ENCODE measurements around the gene FA2H.
"Not testable (repeated sequence)": the region's sequence is repeated elsewhere in the genome, so short reads cannot be mapped to it uniquely, and the experiment has no call there.

Gene FA2H

GRCh38 chr16:74769586-74770190 lies 4.9 kb downstream of the FA2H start:
- DNase-seq, result no peak

GRCh38 chr16:74768239-74768638 lies 6.4 kb downstream of the FA2H start:
- DNase-seq, result no peak

- no peak for DNase-seq
Observed at GRCh38 chr16:74767749-74768148, 6.9 kb downstream of the FA2H start.

- no peak for DNase-seq
Observed at GRCh38 chr16:74766729-74767128, 7.9 kb downstream of the FA2H start.

- not testable (repeated sequence) for DNase-seq
Observed at GRCh38 chr16:74764184-74764583, 10.4 kb downstream of the FA2H start.

GRCh38 chr16:74761665-74762064 lies 13.0 kb downstream of the FA2H start:
- no peak for DNase-seq

- DNase-seq, result no peak
Observed at GRCh38 chr16:74760007-74760767, 14.4 kb downstream of the FA2H start.

GRCh38 chr16:74759564-74759963 lies 15.1 kb downstream of the FA2H start:
- no peak for DNase-seq

- no peak for DNase-seq
Observed at GRCh38 chr16:74758801-74759200, 15.8 kb downstream of the FA2H start.

GRCh38 chr16:74757349-74757748 lies 17.3 kb downstream of the FA2H start:
- no peak for DNase-seq

- DNase-seq, result no peak
Observed at GRCh38 chr16:74756203-74756602, 18.4 kb downstream of the FA2H start.

GRCh38 chr16:74753180-74753579 lies 21.4 kb downstream of the FA2H start:
- no peak for DNase-seq

GRCh38 chr16:74752756-74753155 lies 21.9 kb downstream of the FA2H start:
- DNase-seq, result no peak

- DNase-seq, result no peak
Observed at GRCh38 chr16:74752258-74752657, 22.4 kb downstream of the FA2H start.

GRCh38 chr16:74751658-74752057 lies 23.0 kb downstream of the FA2H start:
- DNase-seq, result no peak

- no peak for DNase-seq
Observed at GRCh38 chr16:74749291-74750055, 25.1 kb downstream of the FA2H start.

GRCh38 chr16:74748616-74749026 lies 26.0 kb downstream of the FA2H start:
- DNase-seq, result no peak

GRCh38 chr16:74747716-74748615 lies 26.7 kb downstream of the FA2H start:
- no peak for DNase-seq

GRCh38 chr16:74745926-74746325 lies 28.7 kb downstream of the FA2H start:
- DNase-seq, result no peak

GRCh38 chr16:74745109-74745615 lies 29.5 kb downstream of the FA2H start:
- DNase-seq, result no peak

- no peak for DNase-seq
Observed at GRCh38 chr16:74744566-74744965, 30.1 kb downstream of the FA2H start.

GRCh38 chr16:74743668-74744299 lies 30.8 kb downstream of the FA2H start:
- peak; percentile 87 for DNase-seq

Data from DMS153 (cell line).